Breast epithelium (tissue), 4 donors: ENCODE measurements around the gene PNPLA6. TPM values are rescaled to one million over a fixed set of nuclear protein-coding genes. Genes with fewer than 3 reads are reported as not detected.

Source experiments
- DNase-seq, 2 donors: peaks; one replicate each; pipeline ENCODE4 v3.0.0-alpha.2; 2019; ENCODE audit warnings: low spot score in 2 of 2
- H3K27ac ChIP-seq, 2 donors: fragments of 200-600 bp; sonication (generic) in 1 of 2; one replicate each; pipeline ENCODE4 v1.5.1; 2016 to 2019; ENCODE audit warnings: mild to moderate bottlenecking in 1 of 2
- H3K27me3 ChIP-seq, 2 donors: fragments of 200-600 bp; sonication (generic) in 1 of 2; one replicate each; pipeline versions ENCODE4 v1.5.1 to v1.6.0; 2017 to 2019; ENCODE audit warnings: control low read depth in 1 of 2, mild to moderate bottlenecking in 1 of 2
- H3K36me3 ChIP-seq: fragments of 200-600 bp; one replicate; pipeline ENCODE4 v1.5.1; 2019
- H3K4me1 ChIP-seq, 2 donors: fragments of 200-600 bp; sonication (generic); one replicate each; pipeline ENCODE4 v1.5.1; 2016 to 2019; ENCODE audit warnings: control low read depth in 1 of 2
- H3K4me3 ChIP-seq, 3 donors: fragments of 200-600 bp; sonication (generic); 1 replicate in 2 of 3; 2 replicates in 1 of 3; pipeline ENCODE4 v1.5.1; 2016 to 2019; ENCODE audit warnings: mild to moderate bottlenecking in 3 of 3, moderate library complexity in 2 of 3
- H3K9me3 ChIP-seq, 2 donors: fragments of 200-600 bp; sonication (generic) in 1 of 2; one replicate each; pipeline ENCODE4 v1.5.1; 2016 to 2019; ENCODE audit warnings: control low read depth in 1 of 2
- POLR2A ChIP-seq: fragments of 450-650 bp; IDR thresholded peaks from one replicate; pipeline ENCODE4 v1.6.1; 2016; ENCODE audit warnings: antibody characterized with exemption, mild to moderate bottlenecking, moderate library complexity
- POLR2AphosphoS5 ChIP-seq, 3 donors: sonication (generic); formaldehyde crosslinking; IDR thresholded peaks; one replicate each; pipeline ENCODE4 v1.6.1; 2017; ENCODE audit warnings: antibody characterized with exemption in 3 of 3
- intact Hi-C: fragments of 100-400 bp; cut with DNase I; formaldehyde crosslinking; loops from one replicate; pipeline ENCODE4 v1.15.1; 2023; ENCODE audit warnings: low total_unique reads
- total RNA-seq, 3 donors: library from RNA; depleted of rRNA; stranded (reverse); fragments of >200 nt; gene quantifications; one replicate each; pipeline ENCODE4 v1.1.0, GENCODE V29; 2016
- TF ChIP-seq, protein P1 (sequence below), 3 donors: fragments of 450-650 bp; IDR thresholded peaks; one replicate each; pipeline ENCODE4 v1.5.1; 2016 to 2017; ENCODE audit warnings: antibody characterized with exemption in 3 of 3, mild to moderate bottlenecking in 3 of 3, moderate library complexity in 3 of 3

PNPLA6 gene
- total RNA-seq, 3 donors from 2014 or later = 35.8 to 56.4 (median 45.8) TPM

DNA sequence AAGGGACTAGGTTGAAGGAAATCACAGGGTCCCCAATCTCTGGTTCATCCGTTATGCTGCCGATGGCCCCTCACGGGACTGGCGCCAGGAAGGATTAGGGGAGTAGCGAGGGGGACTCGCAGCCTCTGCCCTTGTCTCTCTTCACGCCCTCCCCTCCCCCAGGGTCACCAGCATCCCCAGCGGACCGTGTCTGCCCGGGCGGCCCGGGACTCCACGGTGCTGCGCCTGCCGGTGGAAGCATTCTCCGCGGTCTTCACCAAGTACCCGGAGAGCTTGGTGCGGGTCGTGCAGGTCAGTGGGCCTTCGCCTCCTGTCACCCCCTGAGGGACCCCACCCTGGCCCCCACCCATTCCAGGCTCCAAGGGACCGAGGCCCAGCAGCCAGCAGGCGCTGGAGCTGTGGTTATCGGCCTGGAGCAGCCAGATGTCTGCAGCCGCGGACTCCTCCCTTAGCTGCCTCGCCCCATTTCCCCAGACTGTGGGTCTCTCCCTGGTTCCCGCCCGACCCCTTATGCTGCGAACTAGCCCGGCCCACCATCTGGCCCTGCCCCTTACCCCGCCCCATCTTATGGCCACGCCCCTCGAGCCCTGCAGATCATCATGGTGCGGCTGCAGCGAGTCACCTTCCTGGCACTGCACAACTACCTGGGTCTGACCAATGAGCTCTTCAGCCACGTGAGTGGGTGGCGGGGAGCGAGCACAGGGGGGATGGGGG lies 5.4 kb downstream of the PNPLA6 start:
- Histone ChIP-seq H3K4me3 (no peak overlapping the region), H3K27me3 (no peaks in the 10 kb centered on the region), H3K4me1 (peaks cover 0 to 3% of the 10 kb centered on the region in 2 donors), H3K36me3 (peaks cover 12% of the 10 kb centered on the region), H3K27ac (no peak overlapping the region), H3K9me3 (no peaks in the 10 kb centered on the region)
- TF ChIP-seq POLR2A (no peak), POLR2AphosphoS5 (IDR thresholded peaks at IDR 0.05) (no peak)
- TF ChIP-seq, protein P1, sequence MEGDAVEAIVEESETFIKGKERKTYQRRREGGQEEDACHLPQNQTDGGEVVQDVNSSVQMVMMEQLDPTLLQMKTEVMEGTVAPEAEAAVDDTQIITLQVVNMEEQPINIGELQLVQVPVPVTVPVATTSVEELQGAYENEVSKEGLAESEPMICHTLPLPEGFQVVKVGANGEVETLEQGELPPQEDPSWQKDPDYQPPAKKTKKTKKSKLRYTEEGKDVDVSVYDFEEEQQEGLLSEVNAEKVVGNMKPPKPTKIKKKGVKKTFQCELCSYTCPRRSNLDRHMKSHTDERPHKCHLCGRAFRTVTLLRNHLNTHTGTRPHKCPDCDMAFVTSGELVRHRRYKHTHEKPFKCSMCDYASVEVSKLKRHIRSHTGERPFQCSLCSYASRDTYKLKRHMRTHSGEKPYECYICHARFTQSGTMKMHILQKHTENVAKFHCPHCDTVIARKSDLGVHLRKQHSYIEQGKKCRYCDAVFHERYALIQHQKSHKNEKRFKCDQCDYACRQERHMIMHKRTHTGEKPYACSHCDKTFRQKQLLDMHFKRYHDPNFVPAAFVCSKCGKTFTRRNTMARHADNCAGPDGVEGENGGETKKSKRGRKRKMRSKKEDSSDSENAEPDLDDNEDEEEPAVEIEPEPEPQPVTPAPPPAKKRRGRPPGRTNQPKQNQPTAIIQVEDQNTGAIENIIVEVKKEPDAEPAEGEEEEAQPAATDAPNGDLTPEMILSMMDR (IDR thresholded peaks at IDR 0.05) = no peak
- DNase-seq = no peak
- intact Hi-C loops = no loop called here

DNA sequence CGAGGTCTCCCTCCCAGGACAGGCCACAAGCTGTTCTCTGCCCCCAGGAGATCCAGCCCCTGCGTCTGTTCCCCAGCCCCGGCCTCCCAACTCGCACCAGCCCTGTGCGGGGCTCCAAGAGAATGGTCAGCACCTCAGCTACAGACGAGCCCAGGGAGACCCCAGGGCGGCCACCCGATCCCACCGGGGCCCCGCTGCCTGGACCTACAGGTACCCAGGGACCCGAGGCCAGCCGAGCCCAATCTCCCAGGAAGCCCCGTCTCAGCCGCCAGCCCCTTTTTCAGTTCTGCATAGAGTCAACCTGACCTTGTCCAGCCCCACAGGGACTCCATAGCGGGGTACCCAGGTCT lies 5.9 kb downstream of the PNPLA6 start:
- no peaks in the 10 kb centered on the region for H3K9me3 ChIP-seq
- no peak for DNase-seq
- H3K27ac ChIP-seq = no peak overlapping the region
- intact Hi-C loops = no loop called here
- no peaks in the 10 kb centered on the region for H3K4me1 ChIP-seq
- peaks cover 12% of the 10 kb centered on the region for H3K36me3 ChIP-seq
- no peaks in the 10 kb centered on the region for H3K27me3 ChIP-seq
- no peak overlapping the region for H3K4me3 ChIP-seq
- TF ChIP-seq POLR2A = no peak
- no peak for TF ChIP-seq POLR2AphosphoS5 (IDR thresholded peaks at IDR 0.05)
- TF ChIP-seq, protein P1 (IDR thresholded peaks at IDR 0.05) = no peak

DNA sequence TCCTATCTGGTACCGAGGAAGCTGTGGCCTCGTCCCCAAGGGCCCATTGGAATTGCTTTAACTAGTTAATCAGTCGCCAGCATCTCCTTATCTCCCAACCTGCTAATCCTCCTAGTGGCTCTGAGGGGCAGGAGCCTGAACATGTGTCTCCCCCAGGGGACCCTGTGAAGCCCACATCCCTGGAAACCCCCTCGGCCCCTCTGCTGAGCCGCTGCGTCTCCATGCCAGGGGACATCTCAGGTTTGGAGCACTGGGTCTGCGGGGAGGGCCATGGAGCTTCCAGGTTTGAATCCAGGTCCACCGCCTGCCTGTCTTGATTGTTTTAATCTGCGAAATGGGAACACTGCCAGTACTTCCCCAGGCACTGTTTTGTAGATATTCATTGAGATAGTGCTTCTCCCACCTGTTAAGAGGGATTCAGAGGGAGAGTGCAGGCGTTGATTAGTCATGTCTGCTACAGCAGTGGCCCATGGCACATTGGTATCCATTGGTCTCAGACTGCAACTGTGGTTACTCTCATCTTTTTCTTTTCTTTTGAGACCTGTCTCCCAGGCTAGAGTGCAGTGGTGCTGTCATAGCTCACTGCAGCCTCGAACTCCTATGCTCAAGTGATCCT lies 6.4 kb downstream of the PNPLA6 start:
- Histone ChIP-seq H3K36me3 (peaks cover 12% of the 10 kb centered on the region), H3K4me1 (no peaks in the 10 kb centered on the region), H3K27ac (no peak overlapping the region), H3K9me3 (no peaks in the 10 kb centered on the region), H3K4me3 (no peak overlapping the region), H3K27me3 (no peaks in the 10 kb centered on the region)
- TF ChIP-seq POLR2A = no peak
- TF ChIP-seq, protein P1 (IDR thresholded peaks at IDR 0.05) = no peak
- TF ChIP-seq POLR2AphosphoS5 (IDR thresholded peaks at IDR 0.05) = no peak
- intact Hi-C loops = no loop called here
- DNase-seq = no peak

DNA sequence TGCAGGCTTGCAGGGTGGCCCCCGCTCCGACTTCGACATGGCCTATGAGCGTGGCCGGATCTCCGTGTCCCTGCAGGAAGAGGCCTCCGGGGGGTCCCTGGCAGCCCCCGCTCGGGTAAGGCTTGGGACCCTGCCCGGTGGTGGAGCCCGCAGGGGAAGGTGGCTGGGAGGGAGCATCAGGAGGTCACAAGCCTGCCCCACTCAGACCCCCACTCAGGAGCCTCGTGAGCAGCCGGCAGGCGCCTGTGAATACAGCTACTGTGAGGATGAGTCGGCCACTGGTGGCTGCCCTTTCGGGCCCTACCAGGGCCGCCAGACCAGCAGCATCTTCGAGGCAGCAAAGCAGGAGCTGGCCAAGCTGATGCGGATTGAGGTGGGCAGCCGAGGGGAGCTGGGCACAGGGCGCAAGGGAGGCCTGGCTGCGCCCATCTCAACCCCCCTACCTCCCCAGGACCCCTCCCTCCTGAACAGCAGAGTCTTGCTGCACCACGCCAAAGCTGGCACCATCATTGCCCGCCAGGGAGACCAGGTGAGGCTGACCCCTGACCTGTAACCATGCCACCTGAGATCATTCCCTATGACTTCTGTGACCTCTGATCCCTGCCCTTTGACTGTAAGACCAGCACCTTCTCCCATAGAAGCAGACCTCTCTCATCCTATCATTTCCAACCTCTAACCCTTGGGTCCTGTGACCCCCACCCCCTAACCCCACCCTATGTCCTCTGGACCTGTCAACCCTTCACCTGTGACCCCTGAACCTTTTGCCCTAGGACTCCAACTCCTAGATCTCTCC lies 7.2 kb downstream of the PNPLA6 start:
- intact Hi-C loops = no loop called here

More for the DNA sequence above, 7.2 kb downstream of the PNPLA6 start:
- H3K36me3 ChIP-seq = peaks cover 12% of the 10 kb centered on the region
- TF ChIP-seq, protein P1 (IDR thresholded peaks at IDR 0.05) = no peak
- TF ChIP-seq POLR2AphosphoS5 (IDR thresholded peaks at IDR 0.05) (no peak), POLR2A (no peak)
- H3K27me3 ChIP-seq = no peaks in the 10 kb centered on the region
- no peaks in the 10 kb centered on the region for H3K9me3 ChIP-seq
- H3K27ac ChIP-seq = no peak overlapping the region
- no peak overlapping the region for H3K4me3 ChIP-seq
- H3K4me1 ChIP-seq = no peaks in the 10 kb centered on the region
- no peak for DNase-seq
